Neutrophil (primary cell): ENCODE measurements around the gene MADD.

Experiments
- H3K27ac ChIP-seq: fragments of 200-600 bp; sonication (generic); 2 replicates; pipeline ENCODE4 v1.5.1; 2016; ENCODE audit warnings: mild to moderate bottlenecking, moderate library complexity
- H3K27me3 ChIP-seq: fragments of 200-600 bp; sonication (generic); 2 replicates; pipeline ENCODE4 v1.6.0; 2016; ENCODE audit warnings: mild to moderate bottlenecking
- H3K36me3 ChIP-seq: fragments of 200-600 bp; sonication (generic); 2 replicates; pipeline ENCODE4 v1.5.1; 2017
- H3K4me1 ChIP-seq, 2 experiments: fragments of 200-600 bp in 1 of 2; sonication (generic) in 1 of 2; 1 replicate in 1 of 2; 2 replicates in 1 of 2; pipeline versions ENCODE4 v1.5.1 to v1.6.1; 2013 to 2016; ENCODE audit warnings: low read depth in 1 of 2, low read length in 1 of 2, mild to moderate bottlenecking in 1 of 2, moderate library complexity in 1 of 2; ENCODE audit not compliant: control insufficient read depth in 1 of 2, insufficient read depth in 1 of 2
- H3K4me3 ChIP-seq, 2 experiments: fragments of 200-600 bp in 1 of 2; sonication (generic) in 1 of 2; 1 replicate in 1 of 2; 2 replicates in 1 of 2; pipeline ENCODE4 v1.5.1; 2013 to 2016; ENCODE audit warnings: low read depth in 1 of 2, low read length in 1 of 2, mild to moderate bottlenecking in 1 of 2, moderate library complexity in 1 of 2
- H3K9me3 ChIP-seq: fragments of 200-600 bp; sonication (generic); 2 replicates; pipeline ENCODE4 v1.5.1; 2016
- CTCF ChIP-seq: fragments of 200-600 bp; sonication (generic); IDR thresholded peaks from 2 replicates; pipeline ENCODE4 v1.5.1; 2016; ENCODE audit warnings: antibody characterized with exemption

Gene MADD

GRCh38 chr11:47338396-47339241 is 68.7 kb downstream of the MADD start:
- TF ChIP-seq CTCF, result no peak
- H3K27ac ChIP-seq, result no peak overlapping the region
- no peaks in the 10 kb centered on the region for H3K4me1 ChIP-seq
- H3K9me3 ChIP-seq, result no peaks in the 10 kb centered on the region
- H3K27me3 ChIP-seq, result no peaks in the 10 kb centered on the region
- no peak overlapping the region for H3K4me3 ChIP-seq
- peaks cover 84% of the 10 kb centered on the region for H3K36me3 ChIP-seq

- no peak for TF ChIP-seq CTCF
- H3K27me3 ChIP-seq, result no peaks in the 10 kb centered on the region
- no peaks in the 10 kb centered on the region for H3K9me3 ChIP-seq
- no peaks in the 10 kb centered on the region for H3K4me1 ChIP-seq
- H3K4me3 ChIP-seq, result no peak overlapping the region
- no peak overlapping the region for H3K27ac ChIP-seq
- peaks cover 83% of the 10 kb centered on the region for H3K36me3 ChIP-seq
Measured at GRCh38 chr11:47340010-47340409, 70.1 kb downstream of the MADD start.

- Histone ChIP-seq H3K9me3 (no peaks in the 10 kb centered on the region), H3K27me3 (no peaks in the 10 kb centered on the region), H3K4me3 (no peak overlapping the region), H3K36me3 (peaks cover 84% of the 10 kb centered on the region), H3K27ac (no peak overlapping the region), H3K4me1 (no peaks in the 10 kb centered on the region)
- no peak for TF ChIP-seq CTCF
Measured at GRCh38 chr11:47340980-47341775, 71.2 kb downstream of the MADD start.

GRCh38 chr11:47342036-47342803 is 72.3 kb downstream of the MADD start:
- no peaks in the 10 kb centered on the region for H3K4me1 ChIP-seq

More at GRCh38 chr11:47342036-47342803, 72.3 kb downstream of the MADD start:
- no peaks in the 10 kb centered on the region for H3K9me3 ChIP-seq
- no peak for TF ChIP-seq CTCF
- no peaks in the 10 kb centered on the region for H3K27me3 ChIP-seq
- no peak overlapping the region for H3K27ac ChIP-seq
- H3K36me3 ChIP-seq, result peaks cover 87% of the 10 kb centered on the region
- no peak overlapping the region for H3K4me3 ChIP-seq
